A673 (cell line): ENCODE results near the gene C19orf12. TPM values are rescaled to one million over a fixed set of nuclear protein-coding genes. Genes with fewer than 3 reads are reported as not detected.

Experiments used
- BruUV-seq: library from RNA; stranded (reverse); fragments of 400-500 nt; replicated peaks from 2 replicates; lab custom pipeline; 2021; lab: Mats Ljungman, UMichigan
- CTCF ChIA-PET: fragments of 300-600 bp; sonication (Branson Sonifier 250); formaldehyde crosslinking; loops from one replicate; lab custom pipeline; 2022; ENCODE audit warnings: antibody characterized with exemption; lab: Charles Lee
- POLR2A ChIA-PET: fragments of 300-600 bp; sonication (Branson Sonifier 250); formaldehyde crosslinking; loops from one replicate; lab custom pipeline; 2022; ENCODE audit warnings: antibody characterized with exemption; ENCODE audit not compliant: low non-redundant PET; lab: Charles Lee
- DNase-seq: peaks from one replicate; pipeline ENCODE4 v3.0.0-alpha.2; 2015; ENCODE audit warnings: low spot score
- H3K27ac ChIP-seq: fragments of 200-600 bp; sonication (generic); 2 replicates; pipeline ENCODE4 v1.5.1; 2016; ENCODE audit warnings: mixed run types, low read depth, mild to moderate bottlenecking, mixed read lengths, antibody characterized with exemption, low read length; ENCODE audit not compliant: poor library complexity, severe bottlenecking
- H3K27me3 ChIP-seq: fragments of 200-600 bp; sonication (generic); replicated peaks from 2 replicates; pipeline ENCODE4 v1.6.1; 2017; ENCODE audit warnings: mixed run types, low read depth, mild to moderate bottlenecking, mixed read lengths, antibody characterized with exemption, low read length; ENCODE audit not compliant: insufficient read depth, poor library complexity
- H3K36me3 ChIP-seq: fragments of 200-600 bp; sonication (generic); 2 replicates; pipeline ENCODE4 v1.6.1; 2016; ENCODE audit warnings: mixed run types, mild to moderate bottlenecking, mixed read lengths, antibody characterized with exemption, low read length; ENCODE audit not compliant: insufficient read depth, poor library complexity, severe bottlenecking
- H3K4me1 ChIP-seq: fragments of 200-600 bp; sonication (generic); 2 replicates; pipeline ENCODE4 v1.6.1; 2017; ENCODE audit warnings: mixed run types, mild to moderate bottlenecking, mixed read lengths, antibody characterized with exemption, low read length; ENCODE audit not compliant: insufficient read depth, poor library complexity, severe bottlenecking
- H3K4me3 ChIP-seq: fragments of 200-600 bp; sonication (generic); 2 replicates; pipeline ENCODE4 v1.5.1; 2016; ENCODE audit warnings: low read depth, mixed run types, mild to moderate bottlenecking, mixed read lengths, low read length; ENCODE audit not compliant: poor library complexity, severe bottlenecking
- H3K9me3 ChIP-seq: fragments of 200-600 bp; sonication (generic); 2 replicates; pipeline ENCODE4 v1.6.1; 2016; ENCODE audit warnings: mixed run types, low read depth, mild to moderate bottlenecking, mixed read lengths, antibody characterized with exemption, low read length; ENCODE audit not compliant: poor library complexity, severe bottlenecking
- CTCF ChIP-seq: fragments of 300-800, 200-600 bp; sonication (generic); conservative IDR thresholded peaks from 2 replicates; pipeline ENCODE4 v1.5.1; 2017; ENCODE audit warnings: low read depth, mild to moderate bottlenecking, antibody characterized with exemption, low read length, moderate library complexity, mixed read lengths
- EZH2 ChIP-seq: fragments of 200-600 bp; sonication (generic); IDR thresholded peaks from 2 replicates; pipeline ENCODE4 v1.6.1; 2017; ENCODE audit warnings: borderline replicate concordance, low read depth, mild to moderate bottlenecking, mixed read lengths, antibody characterized with exemption, low read length; ENCODE audit not compliant: poor library complexity, severe bottlenecking
- intact Hi-C: fragments of 100-400 bp; cut with micrococcal nuclease; formaldehyde crosslinking; loops from one replicate; pipeline ENCODE4 v1.10.0; 2022; ENCODE audit not compliant: unreplicated experiment
- total RNA-seq: library from RNA; stranded (reverse); gene quantifications from 2 replicates; pipeline ENCODE4 v1.2.3, GENCODE V29; 2021

The C19orf12 gene
- total RNA-seq, 1 experiment from 2014 or later, result 26.8 TPM

- no TSS peak for BruUV-seq
- H3K36me3 ChIP-seq, result no peaks in the 10 kb centered on the region
- TF ChIP-seq EZH2 (no peak), CTCF (no peak)
- CTCF ChIA-PET, result no interaction called here
- H3K9me3 ChIP-seq, result no peaks in the 10 kb centered on the region
- H3K27me3 ChIP-seq, result peaks cover 3% of the 10 kb centered on the region
- H3K4me1 ChIP-seq, result no peaks in the 10 kb centered on the region
- H3K27ac ChIP-seq, result no peak overlapping the region
- intact Hi-C loops, result no loop called here
- no peak for DNase-seq
- no peak overlapping the region for H3K4me3 ChIP-seq
- POLR2A ChIA-PET, result no interaction called here
These were observed 43.8 kb upstream of the C19orf12 start for GRCh38 chr19:29758863-29759262.

DNA sequence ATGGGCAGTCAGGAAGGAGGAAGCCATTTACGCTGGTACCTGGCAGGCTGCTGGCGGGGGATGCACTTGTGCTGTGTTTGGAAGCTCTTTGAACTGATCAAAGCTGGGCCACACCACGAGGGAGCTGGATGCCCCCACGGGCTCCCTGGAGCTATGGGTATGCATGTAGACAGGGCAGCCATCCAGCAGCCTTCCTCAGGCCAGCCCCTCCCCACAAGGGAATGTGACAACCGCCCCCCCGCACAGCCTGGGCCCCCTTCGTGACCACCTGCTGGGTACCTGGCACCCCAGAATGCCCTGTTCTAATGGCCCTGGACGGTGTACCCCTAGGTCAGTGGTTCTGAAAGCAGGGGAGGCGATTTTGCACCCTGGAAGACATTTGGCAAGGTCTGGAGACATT, 42.5 kb upstream of the C19orf12 start:
- no peak for TF ChIP-seq CTCF
- no peak for TF ChIP-seq EZH2
- Histone ChIP-seq H3K27ac (no peak overlapping the region), H3K4me1 (no peaks in the 10 kb centered on the region), H3K4me3 (no peak overlapping the region), H3K27me3 (peaks cover 3% of the 10 kb centered on the region), H3K36me3 (no peaks in the 10 kb centered on the region), H3K9me3 (no peaks in the 10 kb centered on the region)
- ChIA-PET POLR2A (no interaction called here), CTCF (no interaction called here)
- intact Hi-C loops, result no loop called here
- no TSS peak for BruUV-seq
- DNase-seq, result no peak

DNA sequence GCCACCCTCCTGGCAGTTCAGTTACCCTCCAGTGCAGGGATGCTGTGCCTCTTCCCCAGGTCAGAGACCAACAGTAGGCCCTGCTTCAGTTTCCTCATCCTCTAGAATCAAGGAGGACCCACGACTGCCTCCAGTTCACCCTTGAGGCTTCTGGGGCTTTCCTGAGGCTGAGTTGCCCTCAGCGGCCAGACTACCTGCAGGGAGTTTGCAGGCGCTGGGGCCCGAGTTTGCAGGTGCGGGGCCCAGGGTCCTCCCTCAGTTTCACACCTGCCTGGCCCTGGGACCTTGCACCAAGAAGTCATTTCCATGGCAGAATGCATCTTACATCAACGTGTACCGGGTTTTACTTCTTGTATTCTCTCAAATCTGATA, 38.9 kb upstream of the C19orf12 start:
- Histone ChIP-seq H3K27ac (no peak overlapping the region), H3K27me3 (peaks cover 7% of the 10 kb centered on the region), H3K4me3 (no peak overlapping the region), H3K4me1 (no peaks in the 10 kb centered on the region), H3K9me3 (no peaks in the 10 kb centered on the region), H3K36me3 (no peaks in the 10 kb centered on the region)
- intact Hi-C loops, result no loop called here
- TF ChIP-seq EZH2 (no peak), CTCF (no peak)
- BruUV-seq, result no TSS peak
- no peak for DNase-seq
- ChIA-PET POLR2A (no interaction called here), CTCF (no interaction called here)
